HG02678 (cell line): ENCODE results near the gene ATG16L2.
"Not testable (repeated sequence)": the region's sequence is repeated elsewhere in the genome, so short reads cannot be mapped to it uniquely, and the experiment has no call there.

Experiments used
- ATAC-seq: cut with Tn5 transposase; IDR thresholded peaks from one replicate; pipeline ENCODE4 v1.9.1; 2021; ENCODE audit warnings: mild to moderate bottlenecking, moderate library complexity; ENCODE audit not compliant: unreplicated experiment

Gene ATG16L2

DNA sequence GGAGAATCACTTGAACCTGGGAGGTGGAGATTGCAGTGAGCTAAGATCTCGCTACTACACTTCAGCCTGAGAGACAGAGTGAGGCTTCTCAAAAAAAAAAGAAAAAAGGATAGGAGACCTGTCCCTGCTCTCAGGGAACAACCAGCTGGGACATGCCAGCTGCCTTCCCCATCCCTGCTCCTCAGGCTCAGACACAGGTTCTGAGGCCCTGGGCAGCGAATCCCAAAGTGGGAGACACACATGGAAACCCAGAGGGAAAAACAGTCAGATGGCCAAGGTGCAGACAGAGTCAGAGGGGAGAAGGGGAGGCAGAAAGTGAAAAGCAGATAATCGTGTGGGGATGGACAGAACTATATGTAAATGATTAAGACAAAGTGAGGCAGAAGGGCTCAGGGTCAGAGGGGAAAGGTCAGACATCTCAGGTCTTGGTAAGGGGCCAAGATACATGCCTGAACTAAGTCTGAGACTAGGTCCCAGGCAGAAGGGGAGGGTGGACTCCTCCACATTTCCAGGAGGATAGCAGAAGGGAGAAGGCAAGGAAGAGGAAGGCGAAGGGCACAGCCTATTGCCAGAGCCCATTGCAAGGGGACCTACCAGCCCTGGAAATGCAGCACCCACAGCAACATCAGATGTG lies 34.6 kb upstream of the ATG16L2 start:
- ATAC-seq: no peak

GRCh38 chr11:72780296-72781062 lies 33.7 kb upstream of the ATG16L2 start:
- ATAC-seq: no peak

DNA sequence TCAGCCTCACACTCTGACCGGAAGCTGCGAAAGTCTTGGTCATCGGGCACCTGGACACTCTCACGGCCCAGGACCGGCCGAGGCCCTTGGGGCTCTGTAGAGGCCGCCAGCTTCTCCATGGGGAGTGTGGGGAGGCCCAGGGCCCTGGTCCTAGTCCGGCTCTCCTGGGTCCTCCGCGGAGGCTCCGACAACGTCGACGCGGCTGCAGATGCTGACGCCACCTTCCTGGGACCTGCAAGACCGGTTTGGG lies 33.2 kb upstream of the ATG16L2 start:
- no peak for ATAC-seq

- no peak for ATAC-seq
Measured at GRCh38 chr11:72781313-72782080, 32.7 kb upstream of the ATG16L2 start.

- no peak for ATAC-seq
Measured at GRCh38 chr11:72782081-72782920, 31.9 kb upstream of the ATG16L2 start.

DNA sequence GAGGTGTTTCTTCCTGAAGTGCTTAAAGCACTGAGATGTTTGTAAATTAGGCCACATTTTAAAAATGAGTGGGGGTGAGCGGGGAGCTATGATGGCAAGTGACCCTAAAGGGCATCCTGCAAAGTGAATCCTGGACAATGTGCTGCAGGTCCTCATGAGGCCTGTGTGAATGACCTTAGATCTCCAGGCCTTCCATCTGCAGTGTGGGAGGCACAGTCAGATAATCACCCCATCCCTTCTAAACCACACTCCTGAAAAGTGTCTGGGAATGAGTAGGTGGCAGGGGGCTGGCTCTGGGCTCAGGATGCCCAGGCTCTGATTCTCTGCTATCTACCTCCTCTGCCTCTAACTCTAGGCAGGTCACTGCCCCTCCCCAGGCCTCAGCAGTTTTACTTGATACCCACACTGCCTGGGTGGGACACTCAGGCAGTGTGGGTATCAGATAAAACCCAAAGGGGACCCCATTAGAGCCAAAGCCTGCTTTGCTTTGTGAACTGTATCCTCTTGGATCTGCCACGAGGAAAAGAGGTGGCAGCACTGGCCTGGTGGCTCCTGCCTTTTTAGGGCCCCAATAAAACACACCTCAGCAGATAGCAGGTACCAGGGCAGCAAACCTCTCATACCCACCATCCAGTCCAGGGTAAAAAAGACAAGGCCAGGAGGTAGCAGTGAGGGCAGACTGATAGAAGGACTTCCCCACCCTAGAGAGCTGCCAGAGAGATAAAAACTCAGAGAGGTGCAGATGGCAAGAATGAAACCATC lies 30.9 kb upstream of the ATG16L2 start:
- no peak for ATAC-seq

GRCh38 chr11:72784662-72785061 lies 29.5 kb upstream of the ATG16L2 start:
- no peak for ATAC-seq

DNA sequence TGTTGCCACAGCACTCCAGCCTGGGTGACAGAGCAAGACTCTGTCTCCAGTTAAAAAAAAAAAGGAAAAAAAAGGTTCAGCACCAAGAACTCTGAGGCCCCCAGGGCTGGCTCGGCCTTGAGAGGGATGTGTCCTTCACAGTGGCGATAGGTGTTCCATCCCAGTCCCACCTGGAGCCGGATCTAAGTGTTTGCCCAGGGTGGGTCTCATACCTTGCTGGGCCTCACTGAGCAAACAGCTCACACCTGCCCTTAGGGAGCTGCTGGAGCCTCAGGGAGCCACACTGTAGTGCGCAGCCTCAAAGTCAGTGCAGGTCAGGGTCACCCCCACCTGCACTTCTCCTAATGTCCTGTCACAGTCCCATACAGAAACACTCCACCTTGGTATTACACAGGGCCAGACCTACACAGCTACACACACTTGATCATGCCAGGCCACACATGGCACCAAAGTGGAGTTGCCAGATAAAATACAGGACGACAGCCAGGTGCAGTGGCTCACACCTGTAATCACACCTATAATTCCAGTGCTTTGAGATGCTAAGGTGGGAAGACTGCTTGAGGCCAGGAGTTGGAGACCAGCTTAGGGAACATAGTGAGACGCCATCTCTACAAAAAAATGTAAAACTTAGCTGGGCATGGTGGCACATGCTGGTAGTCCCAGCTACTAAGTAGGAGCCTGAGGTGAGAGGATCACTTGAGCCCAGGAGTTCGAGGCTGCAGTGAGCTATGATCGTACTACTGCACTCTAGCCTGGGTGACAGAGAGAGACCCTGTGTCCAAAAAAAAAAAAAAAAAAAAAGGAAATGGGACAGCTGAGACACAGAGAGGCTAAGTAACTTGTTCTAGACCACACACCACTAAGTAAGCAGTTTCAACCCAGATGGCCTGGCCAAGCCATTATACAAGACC lies 27.7 kb upstream of the ATG16L2 start:
- no peak for ATAC-seq

- peak; percentile 51 for ATAC-seq
Measured at GRCh38 chr11:72787216-72788104, 26.8 kb upstream of the ATG16L2 start.

- ATAC-seq: no peak
Measured at GRCh38 chr11:72788241-72788640, 26.0 kb upstream of the ATG16L2 start.

- no peak for ATAC-seq
Measured at GRCh38 chr11:72789493-72790131, 24.6 kb upstream of the ATG16L2 start.

GRCh38 chr11:72791228-72791627 lies 23.0 kb upstream of the ATG16L2 start:
- not testable (repeated sequence) for ATAC-seq

DNA sequence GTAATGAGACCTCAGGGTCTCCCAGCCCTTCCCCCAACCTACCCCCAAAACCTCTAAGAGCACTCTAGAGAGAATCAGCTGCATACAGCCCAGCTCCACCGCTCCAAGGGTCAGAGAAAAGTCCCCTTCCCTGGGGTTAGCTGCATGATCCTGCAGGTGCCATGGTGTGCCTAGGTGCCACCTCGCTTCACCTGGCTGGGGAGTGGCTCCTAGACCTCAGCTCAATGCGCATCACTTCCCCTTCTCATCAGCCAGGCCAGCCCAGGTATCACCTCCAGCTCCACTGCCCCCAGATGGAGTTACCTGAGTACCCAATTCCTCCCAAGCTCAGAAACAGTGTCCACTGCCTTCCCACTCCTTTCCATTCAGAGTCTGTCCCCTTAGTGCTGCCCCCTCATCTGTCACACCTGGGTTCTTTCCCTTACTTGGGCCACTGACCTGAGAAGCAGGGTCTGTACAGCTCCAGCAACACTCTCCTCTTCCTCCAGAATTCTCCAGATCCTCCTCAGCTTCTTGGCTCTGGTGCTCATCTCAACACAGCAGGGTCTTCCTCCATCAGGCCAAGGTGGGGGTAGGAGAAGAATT lies 21.7 kb upstream of the ATG16L2 start:
- ATAC-seq: no peak

DNA sequence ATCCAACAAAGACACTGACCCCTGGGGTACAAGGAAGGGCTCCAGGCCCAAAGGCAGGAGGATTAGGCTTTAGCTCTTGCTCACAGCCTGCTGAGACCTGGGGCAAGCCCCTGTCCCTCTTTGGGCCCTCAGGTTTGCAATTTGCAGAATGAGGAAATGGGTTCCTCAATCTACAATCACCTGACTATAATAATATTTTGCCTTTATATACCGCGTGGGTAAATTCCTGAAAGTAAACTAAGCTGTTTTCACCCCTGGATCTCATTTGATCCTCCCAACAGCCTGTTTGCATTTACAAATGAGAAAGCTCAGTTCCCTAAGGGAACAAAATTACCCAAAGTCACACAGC lies 21.2 kb upstream of the ATG16L2 start:
- no peak for ATAC-seq

- ATAC-seq: peak; percentile 89
Measured at GRCh38 chr11:72793425-72794367, 20.5 kb upstream of the ATG16L2 start, which contains the start of gene STARD10. Gene STARD10 (minus strand): TSS chr11:72794047. CDS start chr11:72781181, 12,866 bp downstream.

DNA sequence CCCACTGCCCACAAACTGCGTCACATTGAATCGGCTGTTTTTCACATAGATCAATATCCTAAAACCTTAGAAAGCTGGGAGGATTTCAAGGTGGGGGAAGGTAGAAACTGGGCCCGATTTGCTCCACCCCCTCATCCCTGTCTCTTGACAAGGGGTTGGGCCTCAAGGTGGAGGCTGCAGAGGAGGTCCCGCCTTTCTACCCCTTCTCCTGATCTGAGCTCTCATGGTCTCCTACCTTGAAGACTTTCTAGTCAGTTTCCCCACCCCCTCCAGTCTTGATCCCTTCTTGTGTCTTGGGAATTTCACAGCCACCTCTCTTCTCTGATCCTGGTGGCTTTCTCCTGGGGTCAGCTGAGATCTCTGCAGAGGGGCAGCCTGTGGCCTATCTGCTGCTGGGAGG lies 15.8 kb upstream of the ATG16L2 start:
- ATAC-seq: no peak
